ENCODE data around the gene CXXC5. TPM values are rescaled to one million over a fixed set of nuclear protein-coding genes. Genes with fewer than 3 reads are reported as not detected.

Gene CXXC5
- total and polyA plus RNA-seq, 9 of the 15 experiments (the other 6 are each of a cell fraction or from before 2014, with no cell fraction given): 1.9 to 123 (median 45.8) TPM

- TF ChIP-seq NR0B1 (IDR thresholded peaks at IDR 0.05; ENCODE audit: partially characterized antibody) (no peak), ZNF699 (CRISPR knock-in tag; IDR thresholded peaks at IDR 0.05; ENCODE audit: insufficient replicate concordance) (no peak), ZNF707 (CRISPR knock-in tag; conservative IDR thresholded peaks at IDR 0.05) (no peak), RBM22 (IDR thresholded peaks at IDR 0.05; ENCODE audit: low read depth, low read length, poor library complexity, severe bottlenecking) (no peak), ZNF398 (CRISPR knock-in tag; IDR thresholded peaks at IDR 0.05) (no peak), ILK (tag; IDR thresholded peaks at IDR 0.05; ENCODE audit: borderline replicate concordance, low read depth) (no peak), ZNF263 (CRISPR knock-in tag; IDR thresholded peaks at IDR 0.05; ENCODE audit: borderline replicate concordance) (0 out of 2 replicates have a peak, but pooled peaks have one; percentile 31), CBFA2T3 (IDR thresholded peaks at IDR 0.05) (peak; percentile 37; the same call in 1 of the 2 replicates), KAT7 (CRISPR knock-in tag; IDR thresholded peaks at IDR 0.05; ENCODE audit: borderline replicate concordance) (no peak), MEIS2 (IDR thresholded peaks at IDR 0.05; ENCODE audit: partially characterized antibody) (peak; percentile 89), HMGXB4 (CRISPR knock-in tag; IDR thresholded peaks at IDR 0.05) (no peak), VEZF1 (CRISPR knock-in tag; IDR thresholded peaks at IDR 0.05) (peak; percentile 85), ZNF583 (CRISPR knock-in tag; IDR thresholded peaks at IDR 0.05) (no peak), POLR3A (IDR thresholded peaks at IDR 0.05; ENCODE audit: borderline replicate concordance, extremely low read depth, insufficient read depth, insufficient read length) (no peak), CC2D1A (IDR thresholded peaks at IDR 0.05) (no peak; the same call in 1 of the 2 replicates), TCF7L2 (IDR thresholded peaks at IDR 0.05; ENCODE audit: low read depth, low read length) (no peak), ZNF76 (CRISPR knock-in tag; IDR thresholded peaks at IDR 0.05; ENCODE audit: borderline replicate concordance) (no peak), ZFX (CRISPR knock-in tag; IDR thresholded peaks at IDR 0.05) (0 out of 2 replicates have a peak, but pooled peaks have one; percentile 27), KAT8 (IDR thresholded peaks at IDR 0.05; ENCODE audit: low read depth) (no peak), NRF1 (conservative IDR thresholded peaks at IDR 0.05 in 1 of 2, IDR thresholded peaks at IDR 0.05 in 1 of 2) (no peak; a peak in 1 of 4 replicates), ZNF24 (IDR thresholded peaks at IDR 0.05) (0 out of 2 replicates have a peak, but pooled peaks have one; percentile 13), NFIC (IDR thresholded peaks at IDR 0.05) (no peak)
These were observed 42.1 kb downstream of the CXXC5 start (continued) for GRCh38 chr5:139690064-139690802.

Data from K562 (cell line).